ENCODE measurements around the gene SKI.
A peak's percentile ranks its signal among the peaks of the same experiment; 100 is the strongest.
"Not testable (repeated sequence)": the region's sequence is repeated elsewhere in the genome, so short reads cannot be mapped to it uniquely, and the experiment has no call there.

The SKI gene

GRCh38 chr1:2231532-2232254, 3.6 kb downstream of the SKI start:
- DNase-seq = peak; percentile 57 to 81 (median 68)

- no peak for DNase-seq
Observed at GRCh38 chr1:2232255-2232915, 4.3 kb downstream of the SKI start.

GRCh38 chr1:2232916-2233438, 4.9 kb downstream of the SKI start:
- DNase-seq = peak in 1 of 5 experiments; percentile 41

GRCh38 chr1:2233468-2233867, 5.3 kb downstream of the SKI start:
- no peak for DNase-seq

- peak in 3 of 5 experiments; percentile 51 to 93 (median 87) for DNase-seq
Observed at GRCh38 chr1:2233997-2234761, 6.1 kb downstream of the SKI start.

- DNase-seq = peak in 2 of 5 experiments; percentile 42 to 76
Observed at GRCh38 chr1:2234762-2235113, 6.6 kb downstream of the SKI start.

- peak in 1 of 5 experiments; percentile 5 for DNase-seq
Observed at GRCh38 chr1:2235300-2235998, 7.3 kb downstream of the SKI start.

GRCh38 chr1:2236695-2237677, 8.9 kb downstream of the SKI start:
- DNase-seq = peak in 3 of 5 experiments; percentile 56 to 79 (median 67)

- peak in 1 of 5 experiments; percentile 11 for DNase-seq
Observed at GRCh38 chr1:2237773-2238172, 9.7 kb downstream of the SKI start.

- no peak for DNase-seq
Observed at GRCh38 chr1:2238361-2239012, 10.4 kb downstream of the SKI start.

GRCh38 chr1:2239013-2239370, 10.9 kb downstream of the SKI start:
- no peak for DNase-seq

- DNase-seq = no peak
Observed at GRCh38 chr1:2239384-2239985, 11.4 kb downstream of the SKI start.

GRCh38 chr1:2240270-2241156, 12.4 kb downstream of the SKI start:
- no peak for DNase-seq

GRCh38 chr1:2241820-2242219, 13.7 kb downstream of the SKI start:
- DNase-seq = no peak

GRCh38 chr1:2242814-2243725, 15.0 kb downstream of the SKI start:
- no peak for DNase-seq

- DNase-seq = not testable (repeated sequence)
Observed at GRCh38 chr1:2247045-2247394, 18.9 kb downstream of the SKI start.

- no peak for DNase-seq
Observed at GRCh38 chr1:2247760-2248126, 19.6 kb downstream of the SKI start.

- no peak for DNase-seq
Observed at GRCh38 chr1:2248127-2248826, 20.2 kb downstream of the SKI start.

Measured in T-helper 2 cell (primary cell).